GM10847 (cell line): ENCODE data around the gene NHERF2.

ENCODE experiments used
- POLR2A ChIP-seq: IDR thresholded peaks from 2 replicates; pipeline ENCODE4 v1.6.1; 2011; ENCODE audit not compliant: insufficient read length; ENCODE audit errors: extremely low read depth

Gene NHERF2

DNA sequence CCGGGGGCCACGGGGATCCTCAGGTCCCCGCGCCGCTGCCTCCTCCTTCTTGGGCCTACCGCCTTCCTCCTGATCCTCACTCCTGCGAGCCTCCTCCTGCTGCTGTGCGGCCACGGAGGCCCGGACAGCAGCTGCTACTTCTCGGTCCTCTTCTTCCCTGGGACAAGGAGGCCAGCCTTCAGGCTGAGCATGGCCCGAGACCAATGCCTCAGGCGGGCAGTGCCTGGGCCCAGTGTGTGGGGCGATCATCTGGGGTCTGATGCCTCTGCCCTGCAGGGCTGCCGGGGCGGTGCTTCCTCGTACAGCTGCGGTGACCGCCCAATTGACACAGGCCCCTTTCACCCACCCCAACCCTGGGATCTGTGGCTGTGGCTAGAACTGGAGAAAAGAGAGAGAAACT is 25.7 kb upstream of the NHERF2 start:
- no peak for TF ChIP-seq POLR2A

DNA sequence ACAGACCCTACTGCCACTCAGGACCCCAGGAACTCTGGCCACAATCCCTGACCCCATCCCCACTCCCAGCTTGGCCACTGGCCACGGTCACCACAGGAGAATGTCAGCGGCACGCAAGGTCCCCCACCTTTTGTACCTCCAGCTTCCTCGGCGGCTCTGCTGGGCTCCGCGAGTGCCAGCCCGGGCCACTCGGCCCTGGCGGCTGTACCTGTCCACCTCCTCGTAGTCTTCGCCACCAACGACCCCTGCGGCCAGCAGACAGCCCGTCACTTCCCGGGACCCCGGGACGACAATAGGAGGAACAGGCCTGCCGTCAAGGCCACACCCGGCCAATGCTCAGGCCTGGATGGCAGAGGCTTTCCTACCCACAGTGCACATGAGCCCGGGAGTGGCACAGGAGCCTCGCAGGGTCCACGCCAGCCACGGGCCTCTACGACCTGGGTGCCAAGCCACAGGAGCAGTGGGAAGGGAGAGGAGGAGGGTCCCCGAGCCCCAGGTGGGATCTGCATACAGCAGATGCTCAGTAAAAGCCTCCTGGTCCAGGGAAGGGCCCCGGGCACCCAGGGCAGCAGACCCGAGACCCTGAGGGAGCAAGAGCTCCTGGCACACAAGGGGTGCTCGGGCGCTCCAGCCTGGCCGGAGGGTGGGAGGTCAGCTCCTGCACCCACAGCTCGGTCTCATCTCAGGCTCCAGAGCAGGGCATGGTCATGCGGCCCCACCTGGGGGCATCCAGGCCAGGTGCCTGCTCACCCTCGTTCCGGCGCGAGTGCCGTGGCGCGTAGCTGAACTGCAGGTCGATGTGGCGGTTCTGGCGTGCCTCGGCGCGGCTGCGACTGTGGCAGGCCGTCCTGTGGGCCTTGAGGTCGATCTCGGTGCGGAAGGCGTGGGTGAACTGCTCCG is 25.0 kb upstream of the NHERF2 start:
- TF ChIP-seq POLR2A, result no peak

DNA sequence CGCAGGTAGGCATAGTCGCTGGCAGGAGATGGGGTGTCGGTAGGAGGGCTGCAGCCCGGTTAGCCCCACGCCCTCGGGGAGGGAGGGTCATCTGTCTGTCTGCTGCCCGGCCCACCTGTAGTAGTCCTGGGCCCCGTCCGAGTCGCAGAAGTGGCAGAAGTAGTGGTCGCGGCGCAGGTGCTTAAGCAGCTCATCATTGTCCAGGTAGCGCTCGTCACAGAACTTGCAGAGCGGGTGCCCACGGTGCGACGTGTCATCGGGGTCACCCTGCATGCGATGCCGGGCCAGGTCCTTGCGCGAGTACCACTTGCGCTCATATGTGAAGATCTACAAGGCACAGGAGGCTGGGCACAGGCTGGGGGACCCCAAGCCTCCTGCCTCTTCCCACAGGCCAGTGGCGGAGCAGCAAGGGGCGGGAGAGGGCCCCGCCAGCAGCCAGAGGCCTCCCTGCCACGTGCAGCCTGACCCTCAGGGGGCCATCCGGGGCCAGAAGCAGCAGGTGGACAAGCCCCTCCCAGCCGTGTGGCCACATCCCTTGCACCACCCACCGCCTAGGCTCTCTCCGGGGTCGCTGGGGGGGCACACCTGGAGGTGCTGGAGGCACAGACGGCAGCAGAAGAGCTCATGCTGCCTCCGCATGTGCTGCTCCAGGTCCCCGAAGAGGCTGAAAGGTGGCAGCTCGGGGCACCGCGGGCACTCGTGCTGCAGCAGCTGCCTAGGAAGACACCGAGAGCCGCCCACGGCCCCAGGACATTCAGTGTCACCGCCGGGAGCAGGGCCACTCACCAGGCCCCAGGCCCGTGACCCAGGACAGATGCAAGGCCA is 24.1 kb upstream of the NHERF2 start:
- TF ChIP-seq POLR2A, result no peak

DNA sequence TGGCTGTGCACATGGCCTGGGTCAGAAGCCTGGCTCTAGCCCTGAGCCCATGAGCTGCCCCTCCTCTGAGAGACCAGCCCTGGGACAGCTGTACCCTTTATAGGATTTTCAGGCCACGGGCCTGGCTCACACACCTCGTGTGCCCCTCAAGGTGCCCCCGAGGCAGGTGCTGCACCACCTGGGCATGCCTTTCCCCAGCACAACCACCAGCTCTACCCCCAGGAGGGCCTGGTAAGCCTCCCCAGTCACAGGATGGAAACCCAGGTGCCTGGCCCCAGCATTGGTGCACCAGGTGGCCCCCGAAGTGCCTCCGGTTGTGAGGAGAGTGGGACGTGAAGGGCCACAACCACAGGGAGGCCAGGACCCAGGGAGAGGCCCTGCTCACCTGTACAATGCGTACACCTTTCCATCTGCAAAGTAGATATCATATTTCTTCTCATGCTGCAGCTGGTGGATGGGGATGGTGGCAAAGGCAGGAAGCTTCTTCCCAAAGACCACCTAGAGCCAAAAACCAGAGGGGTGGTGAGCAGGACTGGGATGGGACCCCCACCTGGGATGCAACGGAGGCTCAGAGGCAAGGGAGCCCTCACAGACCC is 23.4 kb upstream of the NHERF2 start:
- no peak for TF ChIP-seq POLR2A

DNA sequence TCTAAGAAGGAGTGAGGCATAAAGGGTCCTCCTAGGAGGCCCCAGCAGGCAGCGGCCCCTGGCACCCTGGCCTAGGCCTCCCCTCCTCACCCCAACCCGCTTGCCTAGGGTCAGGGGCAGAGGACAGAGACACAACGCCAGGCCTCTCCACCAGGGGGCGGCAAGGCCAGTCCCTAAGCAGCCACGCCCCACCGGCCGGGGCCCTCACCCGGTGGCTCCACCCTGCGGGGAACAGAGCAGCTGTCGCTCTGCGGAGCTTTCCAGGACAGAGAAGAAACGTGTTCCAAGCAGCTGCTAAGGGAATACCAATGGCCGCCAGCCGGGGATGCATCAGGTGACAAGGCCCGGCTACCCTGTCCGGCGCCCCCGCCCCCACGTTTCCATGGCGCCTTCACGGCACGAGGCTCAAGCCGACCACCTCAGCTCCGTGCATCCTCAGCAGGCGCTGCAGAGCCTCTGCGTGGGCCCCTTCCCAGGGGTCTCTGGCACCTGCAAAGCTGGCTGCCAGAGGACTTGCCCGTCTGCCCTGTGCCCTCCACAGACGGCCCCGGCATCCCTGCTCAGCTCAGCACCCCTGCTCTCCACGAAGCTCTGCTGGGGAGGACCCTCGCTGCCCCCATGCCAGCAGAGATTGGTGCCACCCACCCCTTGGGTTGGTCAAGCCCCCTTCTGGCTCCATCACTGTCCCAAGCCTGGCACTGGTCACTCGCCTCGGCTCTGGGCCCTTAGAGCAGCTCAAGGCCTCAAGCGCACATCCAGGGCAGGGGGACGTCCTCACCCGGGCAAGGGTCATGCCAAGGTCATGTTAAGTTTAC is 22.7 kb upstream of the NHERF2 start:
- no peak for TF ChIP-seq POLR2A

DNA sequence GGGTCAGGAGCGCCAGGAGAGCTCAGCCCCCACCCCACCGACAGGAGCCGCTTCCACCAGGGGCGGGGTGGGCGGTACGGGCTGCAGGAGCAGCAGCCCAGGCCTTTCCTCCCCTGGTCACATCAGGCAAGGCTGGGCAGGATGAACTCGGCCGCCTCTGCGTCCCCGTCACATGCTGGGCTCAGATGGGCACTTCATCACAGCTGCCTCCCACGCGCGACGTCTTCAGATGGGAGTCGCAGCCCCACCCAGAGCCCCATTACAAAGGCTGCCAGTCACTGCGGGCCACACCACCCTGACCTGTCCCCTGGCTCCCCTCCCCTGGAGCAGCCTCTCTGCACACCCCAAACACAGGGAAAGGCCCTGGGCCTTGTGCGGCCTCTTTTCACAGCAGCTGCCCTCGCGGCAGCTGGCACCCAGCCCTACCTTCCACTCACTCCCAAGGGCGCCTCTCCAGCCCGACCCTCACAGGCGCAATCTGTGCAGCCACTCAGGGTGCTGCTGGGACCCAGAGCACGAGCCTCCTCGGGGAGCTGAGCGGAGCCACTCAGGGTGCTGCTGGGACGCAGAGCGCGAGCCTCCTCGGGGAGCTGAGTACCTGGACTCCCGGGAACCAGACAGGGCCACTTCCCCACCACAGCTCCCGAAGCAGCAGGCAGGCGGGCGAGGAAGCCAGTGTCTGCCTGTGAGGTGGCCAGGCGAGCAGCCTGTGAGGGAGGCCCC is 21.7 kb upstream of the NHERF2 start:
- TF ChIP-seq POLR2A, result no peak

DNA sequence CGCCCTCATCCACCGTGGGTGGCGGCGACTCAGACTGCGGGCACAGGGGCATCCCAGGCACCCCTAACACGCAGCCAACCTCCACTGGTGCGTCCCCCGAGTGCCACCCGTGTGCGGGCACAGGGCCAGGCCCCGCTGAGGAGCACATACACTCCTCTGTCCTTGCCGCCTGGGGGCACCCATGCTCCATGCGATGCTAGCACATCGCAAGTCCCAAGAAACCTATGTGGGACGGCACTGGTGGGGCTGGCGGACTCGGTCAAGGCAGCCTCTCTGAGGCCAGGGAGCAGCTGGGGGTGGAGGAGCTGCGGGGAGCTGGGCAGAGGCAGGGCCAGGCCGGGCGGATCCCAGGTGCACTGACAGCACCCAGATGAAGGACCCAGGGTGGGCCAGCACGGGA is 21.1 kb upstream of the NHERF2 start:
- TF ChIP-seq POLR2A, result no peak

DNA sequence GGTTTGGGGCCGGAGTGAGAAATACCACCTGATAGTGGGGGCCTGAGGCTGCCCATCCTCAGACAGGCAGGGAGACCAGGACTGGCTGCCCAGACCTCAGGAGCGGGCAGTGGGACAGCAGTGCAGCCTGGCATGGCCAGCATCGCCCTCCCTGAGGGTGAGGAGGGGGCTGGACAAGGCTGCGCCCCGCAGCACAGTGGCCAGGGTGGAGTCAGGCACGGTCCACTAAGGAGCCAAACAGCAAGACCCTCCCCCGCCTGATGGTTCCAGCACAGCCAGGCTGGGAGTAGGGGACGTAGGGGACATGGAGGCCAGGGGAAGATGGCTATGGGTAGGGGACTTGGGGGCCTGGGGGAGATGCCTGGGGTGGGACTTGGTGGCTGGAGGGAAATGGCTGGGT is 20.4 kb upstream of the NHERF2 start:
- no peak for TF ChIP-seq POLR2A

DNA sequence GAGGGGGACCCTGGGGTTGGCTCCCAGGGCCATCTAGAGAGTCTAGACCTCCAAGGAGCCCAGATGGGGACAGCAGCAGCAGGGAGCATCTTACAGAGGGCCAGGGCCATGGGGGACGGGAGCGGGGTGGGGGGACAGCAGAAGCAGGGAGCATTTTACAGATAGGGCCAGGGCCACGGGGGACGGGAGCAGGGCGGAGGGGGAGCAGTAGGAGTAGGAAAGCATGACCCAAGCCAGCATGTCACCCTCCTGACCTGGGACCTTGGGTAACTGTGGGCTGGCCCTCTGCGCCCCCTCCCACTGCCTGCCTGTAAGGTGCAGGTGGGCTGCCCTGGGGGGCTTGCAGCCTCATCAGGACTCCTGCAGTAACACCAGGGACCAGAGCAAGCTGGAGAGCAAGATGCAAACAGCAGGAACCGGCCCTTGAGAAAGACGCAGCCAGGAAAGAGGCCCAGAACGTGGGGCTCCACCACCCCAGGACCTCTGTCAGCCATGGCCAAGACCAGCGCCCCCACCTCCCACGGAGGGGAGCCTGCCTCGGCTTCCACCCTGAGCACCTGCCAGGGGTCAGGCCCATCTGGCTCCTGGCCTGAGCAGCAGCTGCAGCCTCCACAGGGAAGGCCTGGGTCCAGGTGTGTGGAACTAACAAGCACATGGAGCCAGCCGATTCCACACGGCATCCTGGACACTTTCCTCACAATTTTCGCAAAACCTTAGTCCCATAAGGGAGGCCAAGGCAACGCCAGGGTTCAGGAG is 19.4 kb upstream of the NHERF2 start:
- no peak for TF ChIP-seq POLR2A

DNA sequence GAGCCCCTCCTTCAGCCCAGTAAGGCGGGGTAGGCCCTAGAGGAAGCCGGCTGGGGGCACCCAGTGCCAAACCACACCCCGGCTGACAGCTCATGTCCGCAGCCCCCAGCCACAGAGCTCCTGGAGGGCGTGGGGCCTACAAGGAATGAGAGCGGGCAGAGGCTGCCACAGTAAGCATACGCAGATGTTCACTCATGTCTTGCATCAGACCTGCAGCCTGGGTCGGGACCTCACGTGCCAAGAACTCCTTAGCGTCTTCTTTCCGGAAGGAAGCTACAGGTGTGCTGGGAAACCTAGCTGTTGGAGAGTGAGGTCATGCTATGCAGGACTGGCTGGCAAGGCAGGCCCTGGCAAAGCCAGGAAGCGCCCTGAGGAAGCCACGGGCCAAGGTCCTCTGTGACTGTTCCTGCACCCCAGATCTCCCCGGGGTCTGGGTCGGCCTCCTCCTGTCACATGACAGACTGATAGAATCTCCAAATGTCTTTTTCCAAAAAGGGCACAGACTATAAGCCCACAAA is 18.6 kb upstream of the NHERF2 start:
- no peak for TF ChIP-seq POLR2A

DNA sequence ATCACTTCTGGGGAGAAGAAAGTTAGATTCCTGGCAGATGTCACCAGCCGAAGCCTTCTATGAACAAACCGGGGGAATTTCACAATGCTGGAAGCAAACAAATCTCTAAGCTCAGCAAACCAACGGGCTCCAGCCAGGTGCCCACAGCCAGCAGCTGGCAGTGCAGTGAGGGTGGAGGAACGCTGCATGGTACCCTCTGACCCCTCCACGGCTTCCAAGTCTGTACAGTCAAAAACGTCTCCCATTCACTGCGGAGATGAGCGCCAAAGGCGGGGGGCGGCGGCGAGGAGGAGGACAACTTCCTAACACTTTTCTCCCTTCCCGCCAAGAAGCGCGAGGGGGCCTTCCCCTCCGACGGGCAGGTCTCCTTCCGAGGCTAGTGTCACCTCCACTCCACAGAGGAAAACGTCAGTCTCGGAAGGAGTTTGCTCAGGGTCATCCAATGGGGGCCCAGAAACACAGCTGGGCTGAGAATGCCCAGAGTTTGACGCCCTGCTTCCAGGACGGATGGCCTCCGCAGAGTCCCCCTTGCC is 18.0 kb upstream of the NHERF2 start:
- TF ChIP-seq POLR2A, result no peak

DNA sequence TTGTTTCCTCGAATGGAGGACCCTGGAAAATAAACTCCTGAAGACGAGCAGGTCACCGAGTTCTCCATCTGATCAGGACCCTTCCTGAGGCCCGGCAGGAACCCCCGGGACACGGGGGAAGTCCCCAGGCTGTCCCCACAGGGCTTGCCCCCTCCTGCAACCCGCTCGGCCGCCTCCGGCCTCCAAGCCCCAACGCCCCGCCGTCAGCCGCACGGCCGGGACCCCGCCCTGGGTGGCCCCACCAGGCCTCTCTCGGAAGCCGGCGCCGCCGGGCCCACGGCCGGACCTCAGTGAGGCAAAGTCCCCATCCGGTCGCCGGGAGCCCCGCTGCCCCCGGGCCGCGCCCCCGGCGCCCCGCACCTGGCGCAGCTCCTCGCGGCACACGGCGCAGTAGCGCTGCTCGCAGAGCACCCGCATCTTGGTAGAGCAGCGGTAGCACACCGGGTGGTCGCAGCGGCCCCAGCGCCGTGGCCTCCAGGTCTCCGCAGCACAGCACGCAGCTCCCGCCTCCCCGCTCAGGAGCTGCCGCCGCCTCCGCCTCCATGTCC is 17.5 kb upstream of the NHERF2 start:
- no peak for TF ChIP-seq POLR2A
